ENCODE data around the gene KRTAP29-1.
A peak's percentile ranks its signal among the peaks of the same experiment; 100 is the strongest.

KRTAP29-1 gene

GRCh38 chr17:41322094-41322902 lies 19.6 kb upstream of the KRTAP29-1 start:
- TF ChIP-seq PAX5 (IDR thresholded peaks at IDR 0.05; ENCODE audit: insufficient read depth, low read length, severe bottlenecking) (no peak), SPI1 (IDR thresholded peaks at IDR 0.05; ENCODE audit: low read depth, low read length) (no peak), POLR2A (IDR thresholded peaks at IDR 0.05; ENCODE audit: low read depth, low read length) (no peak), POU2F2 (IDR thresholded peaks at IDR 0.05; ENCODE audit: low read depth, low read length) (no peak), TAF1 (IDR thresholded peaks at IDR 0.05; ENCODE audit: low read depth, low read length) (no peak), POLR2AphosphoS5 (IDR thresholded peaks at IDR 0.05; ENCODE audit: low read depth, low read length) (no peak)
- FAIRE-seq (peak; percentile 20), DNase-seq (ENCODE audit: insufficient read length, low spot score) (no peak)

GRCh38 chr17:41318231-41318630 lies 15.6 kb upstream of the KRTAP29-1 start:
- TF ChIP-seq TAF1 (IDR thresholded peaks at IDR 0.05; ENCODE audit: low read depth, low read length) (no peak), PAX5 (IDR thresholded peaks at IDR 0.05; ENCODE audit: insufficient read depth, low read length, severe bottlenecking) (no peak), POLR2AphosphoS5 (IDR thresholded peaks at IDR 0.05; ENCODE audit: low read depth, low read length) (no peak), POLR2A (IDR thresholded peaks at IDR 0.05; ENCODE audit: low read depth, low read length) (no peak), POU2F2 (IDR thresholded peaks at IDR 0.05; ENCODE audit: low read depth, low read length) (no peak)
- no peak for FAIRE-seq
- DNase-seq (ENCODE audit: insufficient read length, low spot score) = no peak

- no peak for TF ChIP-seq POU2F2 (IDR thresholded peaks at IDR 0.05; ENCODE audit: low read depth, low read length)
- no peak for TF ChIP-seq PAX5 (IDR thresholded peaks at IDR 0.05; ENCODE audit: insufficient read depth, low read length, severe bottlenecking)
- TF ChIP-seq POLR2AphosphoS5 (IDR thresholded peaks at IDR 0.05; ENCODE audit: low read depth, low read length) = no peak
- TF ChIP-seq SPI1 (IDR thresholded peaks at IDR 0.05; ENCODE audit: low read depth, low read length) = no peak
These were observed 13.3 kb upstream of the KRTAP29-1 start for GRCh38 chr17:41315814-41316445.

GRCh38 chr17:41315204-41315794 lies 12.6 kb upstream of the KRTAP29-1 start, which contains the start of gene KRTAP17-1:
Gene KRTAP17-1, minus strand, starts transcription at chr17:41315710. Its CDS starts 60 bp downstream, at chr17:41315650.
- no peak for TF ChIP-seq PAX5 (IDR thresholded peaks at IDR 0.05; ENCODE audit: insufficient read depth, low read length, severe bottlenecking)
- no peak for TF ChIP-seq POU2F2 (IDR thresholded peaks at IDR 0.05; ENCODE audit: low read depth, low read length)
- TF ChIP-seq SPI1 (IDR thresholded peaks at IDR 0.05; ENCODE audit: low read depth, low read length) = no peak
- no peak for TF ChIP-seq TAF1 (IDR thresholded peaks at IDR 0.05; ENCODE audit: low read depth, low read length)
- no peak for TF ChIP-seq POLR2A (IDR thresholded peaks at IDR 0.05; ENCODE audit: low read depth, low read length)
- FAIRE-seq (no peak), DNase-seq (ENCODE audit: insufficient read length, low spot score) (no peak)

More at GRCh38 chr17:41315814-41316445, 13.3 kb upstream of the KRTAP29-1 start:
- DNase-seq (ENCODE audit: insufficient read length, low spot score) (no peak), FAIRE-seq (no peak)

- no peak for DNase-seq (ENCODE audit: insufficient read length, low spot score)
- TF ChIP-seq POLR2AphosphoS5 (IDR thresholded peaks at IDR 0.05; ENCODE audit: low read depth, low read length) (no peak), POLR2A (IDR thresholded peaks at IDR 0.05; ENCODE audit: low read depth, low read length) (no peak), PAX5 (IDR thresholded peaks at IDR 0.05; ENCODE audit: insufficient read depth, low read length, severe bottlenecking) (no peak), SPI1 (IDR thresholded peaks at IDR 0.05; ENCODE audit: low read depth, low read length) (no peak), TAF1 (IDR thresholded peaks at IDR 0.05; ENCODE audit: low read depth, low read length) (no peak), POU2F2 (IDR thresholded peaks at IDR 0.05; ENCODE audit: low read depth, low read length) (no peak)
- FAIRE-seq = no peak
These were observed 8.5 kb upstream of the KRTAP29-1 start for GRCh38 chr17:41311111-41311510.

GRCh38 chr17:41308918-41309359 lies 6.3 kb upstream of the KRTAP29-1 start, which contains the start of gene KRTAP16-1:
Gene KRTAP16-1, minus strand, starts transcription at chr17:41309309. Its CDS starts 56 bp downstream, at chr17:41309253.
- FAIRE-seq (no peak), DNase-seq (ENCODE audit: insufficient read length, low spot score) (no peak)
- TF ChIP-seq POLR2AphosphoS5 (IDR thresholded peaks at IDR 0.05; ENCODE audit: low read depth, low read length) (no peak), POLR2A (IDR thresholded peaks at IDR 0.05; ENCODE audit: low read depth, low read length) (no peak), TAF1 (IDR thresholded peaks at IDR 0.05; ENCODE audit: low read depth, low read length) (no peak), PAX5 (IDR thresholded peaks at IDR 0.05; ENCODE audit: insufficient read depth, low read length, severe bottlenecking) (no peak), POU2F2 (IDR thresholded peaks at IDR 0.05; ENCODE audit: low read depth, low read length) (no peak), SPI1 (IDR thresholded peaks at IDR 0.05; ENCODE audit: low read depth, low read length) (no peak)

GRCh38 chr17:41308251-41308917 lies 5.7 kb upstream of the KRTAP29-1 start:
- TF ChIP-seq POLR2A (IDR thresholded peaks at IDR 0.05; ENCODE audit: low read depth, low read length) (no peak), PAX5 (IDR thresholded peaks at IDR 0.05; ENCODE audit: insufficient read depth, low read length, severe bottlenecking) (no peak), TAF1 (IDR thresholded peaks at IDR 0.05; ENCODE audit: low read depth, low read length) (no peak), POLR2AphosphoS5 (IDR thresholded peaks at IDR 0.05; ENCODE audit: low read depth, low read length) (no peak), SPI1 (IDR thresholded peaks at IDR 0.05; ENCODE audit: low read depth, low read length) (no peak), POU2F2 (IDR thresholded peaks at IDR 0.05; ENCODE audit: low read depth, low read length) (no peak)
- FAIRE-seq = no peak
- no peak for DNase-seq (ENCODE audit: insufficient read length, low spot score)

GRCh38 chr17:41307647-41308046 lies 5.0 kb upstream of the KRTAP29-1 start:
- FAIRE-seq (no peak), DNase-seq (ENCODE audit: insufficient read length, low spot score) (no peak)
- TF ChIP-seq PAX5 (IDR thresholded peaks at IDR 0.05; ENCODE audit: insufficient read depth, low read length, severe bottlenecking) = no peak
- no peak for TF ChIP-seq POU2F2 (IDR thresholded peaks at IDR 0.05; ENCODE audit: low read depth, low read length)
- no peak for TF ChIP-seq TAF1 (IDR thresholded peaks at IDR 0.05; ENCODE audit: low read depth, low read length)
- no peak for TF ChIP-seq POLR2A (IDR thresholded peaks at IDR 0.05; ENCODE audit: low read depth, low read length)
- no peak for TF ChIP-seq POLR2AphosphoS5 (IDR thresholded peaks at IDR 0.05; ENCODE audit: low read depth, low read length)
- TF ChIP-seq SPI1 (IDR thresholded peaks at IDR 0.05; ENCODE audit: low read depth, low read length) = no peak
